ENCODE data around the gene NECAP2.

DNA sequence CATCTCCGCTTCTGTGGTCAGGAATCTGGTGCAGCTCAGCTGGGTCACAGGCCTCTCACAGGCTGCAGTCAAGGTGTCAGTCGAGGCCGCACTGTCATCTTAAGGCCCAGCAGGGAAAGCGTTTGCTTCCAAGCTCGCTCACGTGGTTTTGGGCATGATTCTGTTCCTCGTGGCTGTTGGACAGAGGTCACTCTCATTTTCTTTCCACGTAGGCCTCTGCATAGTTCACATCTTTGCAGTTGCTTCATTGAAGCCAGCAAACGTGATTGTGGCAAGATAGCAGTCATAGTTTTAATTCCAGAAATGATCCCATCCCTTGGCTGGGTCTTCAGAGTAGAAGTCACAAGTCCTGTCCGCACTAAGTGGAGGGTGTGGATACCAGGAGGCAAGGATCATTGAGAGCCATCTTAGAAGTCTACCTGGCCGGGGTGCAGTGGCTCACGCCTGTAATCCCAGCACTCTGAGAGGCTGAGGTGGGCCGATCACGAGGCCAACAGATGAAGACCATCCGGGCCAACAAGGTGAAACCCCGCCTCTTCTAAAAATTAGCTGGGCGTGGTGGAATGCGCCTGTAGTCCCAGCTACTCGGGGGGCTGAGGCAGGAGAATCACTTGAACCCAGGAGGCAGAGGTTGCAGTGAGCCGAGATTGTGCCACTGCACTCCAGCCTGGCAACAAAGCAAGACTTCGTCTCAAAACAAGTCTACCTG lies 24.5 kb downstream of the NECAP2 start:
- TF ChIP-seq POLR2A (IDR thresholded peaks at IDR 0.05) = no peak
- TF ChIP-seq CTCF (IDR thresholded peaks at IDR 0.05) = no peak

All from thyroid gland (tissue), 4 donors.